HepG2 (cell line): ENCODE data around the gene MBD5. TPM values are rescaled to one million over a fixed set of nuclear protein-coding genes. Genes with fewer than 3 reads are reported as not detected.

Experiments used
- ATAC-seq: fragments of 200-7000 bp; cut with Tn5 transposase; 3 replicates; pipeline ENCODE4 v1.9.1; 2020; ENCODE audit warnings: mild to moderate bottlenecking, moderate library complexity
- BruUV-seq: library from RNA; stranded (reverse); fragments of 400-500 nt; replicated peaks from 2 replicates; lab custom pipeline; 2021; lab: Mats Ljungman, UMichigan
- CTCF ChIA-PET: fragments of 300-600 bp; formaldehyde crosslinking; extraction: SDS; loops from one replicate; lab custom pipeline; 2021; ENCODE audit warnings: low total read pairs, inconsistent platforms, low intra/inter-chr PET ratio; lab: Yijun Ruan, JAX
- POLR2A ChIA-PET: fragments of 350-600 bp; sonication (Branson Sonifier 250); formaldehyde crosslinking; loops from one replicate; lab custom pipeline; 2020; ENCODE audit warnings: antibody characterized with exemption, inconsistent platforms; lab: Yijun Ruan, JAX
- DNase-seq: peaks from one replicate; pipeline ENCODE4 v3.0.0-alpha.2; 2015; ENCODE audit warnings: low spot score
- FAIRE-seq: peaks from 3 replicates; lab custom pipeline; 2011; peaks lifted over from hg19 to GRCh38; lab: Jason Lieb, UNC
- H2AFZ ChIP-seq: one replicate; pipeline ENCODE4 v1.6.1; 2011; ENCODE audit warnings: low read length, inconsistent platforms
- H3K27ac ChIP-seq: fragments of 300-600 bp; 3 replicates; pipeline ENCODE4 v1.8.0; 2011; ENCODE audit warnings: mixed run types, mild to moderate bottlenecking, mixed read lengths, low read length, inconsistent platforms; ENCODE audit not compliant: insufficient read depth; ENCODE audit errors: extremely low read length
- H3K27me3 ChIP-seq, 2 experiments: fragments of 200-600 bp in 1 of 2; 2 replicates in 1 of 2; 3 replicates in 1 of 2; pipeline versions ENCODE4 v1.6.0 to v1.8.0; 2011; ENCODE audit warnings: low read length in 2 of 2, mild to moderate bottlenecking in 2 of 2, moderate library complexity in 2 of 2, inconsistent platforms in 1 of 2; ENCODE audit not compliant: insufficient read depth in 2 of 2, control insufficient read depth in 1 of 2
- H3K36me3 ChIP-seq, 2 experiments: fragments of 200-600 bp in 1 of 2; replicated peaks in 1 of 2; 2 replicates in 1 of 2; 3 replicates in 1 of 2; pipeline versions ENCODE4 v1.5.1 to v1.8.0; 2011; ENCODE audit warnings: low read length in 2 of 2, inconsistent platforms in 1 of 2; ENCODE audit not compliant: insufficient read depth in 2 of 2, control insufficient read depth in 1 of 2
- H3K4me1 ChIP-seq: 2 replicates; pipeline ENCODE4 v1.5.1; 2012; ENCODE audit warnings: low read length, inconsistent platforms; ENCODE audit not compliant: insufficient read depth
- H3K4me2 ChIP-seq: 2 replicates; pipeline ENCODE4 v1.6.0; 2011; ENCODE audit warnings: low read depth, low read length, inconsistent platforms
- H3K4me3 ChIP-seq, 3 experiments: fragments of 200-600 bp in 1 of 3; sonication (generic), shearing (Covaris generic) in 1 of 3; replicated peaks in 1 of 3; 2 replicates each; pipeline ENCODE4 v1.5.1; 2011 to 2016; ENCODE audit warnings: low read length in 3 of 3, inconsistent platforms in 2 of 3, low read depth in 2 of 3, mild to moderate bottlenecking in 2 of 3, control low read depth in 1 of 3, mixed read lengths in 1 of 3; ENCODE audit not compliant: insufficient read depth in 1 of 3
- H3K79me2 ChIP-seq: one replicate; pipeline ENCODE4 v1.6.1; 2011; ENCODE audit warnings: low read length, inconsistent platforms; ENCODE audit not compliant: insufficient read depth
- H3K9ac ChIP-seq: 2 replicates; pipeline ENCODE4 v1.6.0; 2011; ENCODE audit warnings: mild to moderate bottlenecking, low read depth, low read length, inconsistent platforms; ENCODE audit not compliant: insufficient read depth
- H3K9me3 ChIP-seq: 2 replicates; pipeline ENCODE4 v1.5.1; 2012; ENCODE audit warnings: mild to moderate bottlenecking, low read length
- H4K20me1 ChIP-seq: 2 replicates; pipeline ENCODE4 v1.6.0; 2011; ENCODE audit warnings: inconsistent platforms, mild to moderate bottlenecking, low read length, moderate library complexity; ENCODE audit not compliant: insufficient read depth
- ATF6 ChIP-seq: sonication (generic); formaldehyde crosslinking; conservative IDR thresholded peaks from 2 replicates; pipeline ENCODE4 v1.4.0; 2020; ENCODE audit warnings: missing genetic modification reagents
- CERS6 ChIP-seq: sonication (generic); formaldehyde crosslinking; IDR thresholded peaks from 2 replicates; pipeline ENCODE4 v1.5.0; 2020; ENCODE audit warnings: missing genetic modification reagents
- ELK4 ChIP-seq: sonication (generic); formaldehyde crosslinking; IDR thresholded peaks from 2 replicates; pipeline ENCODE4 v1.9.0; 2021; ENCODE audit warnings: missing genetic modification reagents, borderline replicate concordance
- FOXK1 ChIP-seq: sonication (generic); formaldehyde crosslinking; IDR thresholded peaks from 2 replicates; pipeline ENCODE4 v1.4.0; 2020; ENCODE audit warnings: low read depth, missing genetic modification reagents, borderline replicate concordance
- HMG20B ChIP-seq: conservative IDR thresholded peaks from 2 replicates; pipeline ENCODE4 v1.6.1; 2016; ENCODE audit warnings: missing genetic modification reagents, missing compliant biosample characterization
- HNF1A ChIP-seq, 2 experiments: sonication (generic) in 1 of 2; formaldehyde crosslinking in 1 of 2; IDR thresholded peaks; 2 replicates each; pipeline versions ENCODE4 v1.4.0 to v1.6.1; 2016 to 2020; ENCODE audit warnings: borderline replicate concordance in 1 of 2, low read depth in 1 of 2, mild to moderate bottlenecking in 1 of 2, missing genetic modification reagents in 1 of 2
- KAT7 ChIP-seq: IDR thresholded peaks from 2 replicates; pipeline ENCODE4 v1.6.1; 2018; ENCODE audit warnings: borderline replicate concordance, missing compliant biosample characterization
- NFE2L1 ChIP-seq: sonication (generic); formaldehyde crosslinking; IDR thresholded peaks from 2 replicates; pipeline ENCODE4 v1.4.0; 2020; ENCODE audit warnings: missing genetic modification reagents, mild to moderate bottlenecking, borderline replicate concordance
- NKX3-1 ChIP-seq: sonication (generic); formaldehyde crosslinking; IDR thresholded peaks from 2 replicates; pipeline ENCODE4 v1.5.0; 2020; ENCODE audit warnings: missing genetic modification reagents
- POLR2AphosphoS5 ChIP-seq: IDR thresholded peaks from 2 replicates; pipeline ENCODE4 v1.6.1; 2012; ENCODE audit warnings: low read depth, low read length
- SP2 ChIP-seq: sonication (generic); formaldehyde crosslinking; IDR thresholded peaks from 2 replicates; pipeline ENCODE4 v1.5.1; 2020; ENCODE audit warnings: mild to moderate bottlenecking, missing genetic modification reagents
- SRSF9 ChIP-seq: fragments of 200-400 bp; formaldehyde crosslinking; IDR thresholded peaks from 2 replicates; pipeline ENCODE4 v1.6.1; 2018; ENCODE audit warnings: borderline replicate concordance, mild to moderate bottlenecking, low read depth, low read length; ENCODE audit not compliant: insufficient read depth, poor library complexity, severe bottlenecking
- STAT5B ChIP-seq: sonication (generic); formaldehyde crosslinking; IDR thresholded peaks from 2 replicates; pipeline ENCODE4 v1.4.0; 2020; ENCODE audit warnings: missing genetic modification reagents
- TFAP4 ChIP-seq: sonication (generic); IDR thresholded peaks from 2 replicates; pipeline ENCODE4 v1.6.1; 2016; ENCODE audit warnings: low read depth, borderline replicate concordance
- TGIF2 ChIP-seq: IDR thresholded peaks from 2 replicates; pipeline ENCODE4 v1.6.1; 2016; ENCODE audit warnings: control low read depth, missing compliant biosample characterization
- ZNF251 ChIP-seq: sonication (generic); formaldehyde crosslinking; IDR thresholded peaks from 2 replicates; pipeline ENCODE4 v1.9.0; 2021; ENCODE audit warnings: mild to moderate bottlenecking, missing genetic modification reagents
- WGBS: methylation state at CpG from one replicate; pipeline ENCODE4 v1.1.6; 2017; ENCODE audit warnings: low lambda C conversion rate; 5-methylcytosine and 5-hydroxymethylcytosine counted together
- in situ Hi-C: cut with HindIII; loops from 2 replicates; pipeline ENCODE4 v1.10.0; 2017; ENCODE audit warnings: low pct_unique_long_range_greater_than_20kb; ENCODE audit not compliant: extremely low pct_ligation_motif_present
- intact Hi-C: fragments of 100-400 bp; cut with micrococcal nuclease; formaldehyde crosslinking; loops from one replicate; pipeline ENCODE4 v1.10.0; 2022; ENCODE audit not compliant: unreplicated experiment
- polyA plus RNA-seq, 8 experiments: library from polyadenylated mRNA; depleted of rRNA in 3 of 8; stranded (reverse) in 7 of 8; unstranded in 1 of 8; fragments of >200 nt; fragmentation: Illumina TruSeq in 4 of 8; extraction: Trizol in 4 of 8; gene quantifications; 2 replicates each; pipeline versions ENCODE4 v1.2.1 to v1.2.3, GENCODE V29; 2011 to 2016; ENCODE audit warnings: low read depth in 4 of 8, missing spikeins in 1 of 8, mixed read lengths in 1 of 8; ENCODE audit not compliant: insufficient read depth in 1 of 8
- total RNA-seq, 5 experiments: library from RNA; depleted of rRNA; stranded (reverse); fragments of >200 nt; fragmentation: Illumina TruSeq; extraction: Trizol; gene quantifications; 2 replicates each; pipeline ENCODE4 v1.2.3, GENCODE V29; 2016; ENCODE audit warnings: low read depth in 1 of 5

MBD5 gene
- total and polyA plus RNA-seq, 2 of the 13 experiments (the other 11 are each of a cell fraction or from before 2014, with no cell fraction given) = 13.5 to 26.4 TPM

- Histone ChIP-seq H3K4me2 (no peak overlapping the region), H3K79me2 (no peaks in the 10 kb centered on the region), H3K36me3 (no peaks in the 10 kb centered on the region), H3K9me3 (no peaks in the 10 kb centered on the region), H4K20me1 (no peaks in the 10 kb centered on the region), H3K27ac (no peak overlapping the region), H3K27me3 (no peaks in the 10 kb centered on the region), H2AFZ (no peak overlapping the region), H3K9ac (no peak overlapping the region), H3K4me3 (no peak overlapping the region), H3K4me1 (no peaks in the 10 kb centered on the region)
- ATAC-seq (no peak), DNase-seq (no peak), FAIRE-seq (no peak)
- intact Hi-C loops (no loop called here), in situ Hi-C loops (no loop called here)
- 43% methylated on average over 2 of the region's 2 CpGs for WGBS
- ChIA-PET POLR2A (no interaction called here), CTCF (no interaction called here)
- BruUV-seq = no TSS peak
- TF ChIP-seq STAT5B (CRISPR knock-in tag) = no peak
- no peak for TF ChIP-seq ZNF251 (CRISPR knock-in tag)
- TF ChIP-seq HMG20B (CRISPR knock-in tag) = no peak
- TF ChIP-seq SRSF9 = no peak
- TF ChIP-seq ATF6 (CRISPR knock-in tag) = no peak
- no peak for TF ChIP-seq TGIF2 (CRISPR knock-in tag)
- no peak for TF ChIP-seq ELK4 (CRISPR knock-in tag)
- TF ChIP-seq KAT7 = no peak
- no peak for TF ChIP-seq FOXK1 (CRISPR knock-in tag)
- no peak for TF ChIP-seq TFAP4
- TF ChIP-seq NFE2L1 = no peak
- no peak for TF ChIP-seq CERS6
- no peak for TF ChIP-seq NKX3-1 (CRISPR knock-in tag)
- no peak for TF ChIP-seq POLR2AphosphoS5
- TF ChIP-seq HNF1A (IDR thresholded peaks at IDR 0.05; ENCODE audit: low read depth) = no peak
- TF ChIP-seq HNF1A (CRISPR knock-in tag; IDR thresholded peaks at IDR 0.05; ENCODE audit: borderline replicate concordance) = no peak
- no peak for TF ChIP-seq SP2 (CRISPR knock-in tag)
Measured at GRCh38 chr2:148517296-148517695, 496.4 kb downstream of the MBD5 start.
